NCI-H2171 treated with DMSO at 0.1 percent for 48 hours (cell line): Measurements from ENCODE around the gene RNF150.

Source experiments
- DNase-seq: peaks from one replicate; lab custom pipeline; 2025; lab: John Stamatoyannopoulos, UW

Gene RNF150

DNA sequence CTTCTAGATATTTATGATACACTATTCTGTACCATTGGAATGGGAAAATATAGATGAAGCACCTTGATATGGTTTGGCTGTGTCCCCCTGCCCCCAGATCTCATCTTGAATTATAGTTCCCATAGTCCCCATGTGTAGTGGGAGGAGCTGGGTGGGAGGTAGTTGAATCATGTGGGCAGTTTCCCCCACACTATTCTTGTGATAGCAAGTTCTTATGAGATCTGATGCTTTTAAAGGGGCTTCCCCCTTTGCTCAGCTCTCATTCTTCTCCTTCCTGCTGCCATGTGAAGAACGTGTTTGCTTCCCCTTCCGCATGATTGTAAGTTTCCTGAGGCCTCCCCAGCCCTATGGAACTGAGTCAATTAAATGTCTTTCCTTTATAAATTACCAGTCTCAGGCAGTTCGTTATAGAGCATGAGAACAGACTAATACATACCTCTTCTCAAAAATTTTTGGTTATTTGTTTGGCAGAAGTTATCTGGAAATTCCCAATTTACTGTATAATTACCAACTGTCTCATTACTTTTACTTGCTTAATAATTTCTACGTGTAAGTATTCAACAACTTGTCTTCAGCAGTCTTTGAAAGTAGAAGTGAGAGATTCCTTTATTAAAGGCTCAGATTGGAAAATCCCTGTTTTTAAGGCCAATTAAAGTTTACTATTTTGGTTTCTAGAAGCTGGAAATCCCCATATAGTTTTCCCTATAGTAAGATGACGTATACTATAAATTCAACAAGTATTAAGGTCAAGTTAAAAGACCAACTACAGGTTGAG is 152.7 kb downstream of the RNF150 start:
- DNase-seq: no peak

DNA sequence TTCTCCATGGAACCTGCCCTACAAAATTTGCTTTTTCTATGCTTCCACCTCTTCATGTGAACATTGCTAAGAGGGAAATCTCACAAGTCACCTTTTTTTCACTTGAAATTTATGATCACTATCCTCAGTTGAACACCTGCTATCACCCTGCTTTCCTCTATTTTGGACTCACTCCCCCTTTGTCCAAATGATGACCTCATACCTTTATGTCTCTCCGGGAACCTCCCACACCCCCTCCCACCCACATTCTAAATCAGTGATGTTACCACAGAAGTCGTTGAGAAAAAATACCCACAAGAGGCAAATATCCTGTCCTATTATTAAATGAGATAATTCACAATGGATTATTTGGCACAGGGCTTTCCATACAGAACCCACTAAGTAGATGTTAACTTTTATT is 156.5 kb downstream of the RNF150 start:
- no peak for DNase-seq

DNA sequence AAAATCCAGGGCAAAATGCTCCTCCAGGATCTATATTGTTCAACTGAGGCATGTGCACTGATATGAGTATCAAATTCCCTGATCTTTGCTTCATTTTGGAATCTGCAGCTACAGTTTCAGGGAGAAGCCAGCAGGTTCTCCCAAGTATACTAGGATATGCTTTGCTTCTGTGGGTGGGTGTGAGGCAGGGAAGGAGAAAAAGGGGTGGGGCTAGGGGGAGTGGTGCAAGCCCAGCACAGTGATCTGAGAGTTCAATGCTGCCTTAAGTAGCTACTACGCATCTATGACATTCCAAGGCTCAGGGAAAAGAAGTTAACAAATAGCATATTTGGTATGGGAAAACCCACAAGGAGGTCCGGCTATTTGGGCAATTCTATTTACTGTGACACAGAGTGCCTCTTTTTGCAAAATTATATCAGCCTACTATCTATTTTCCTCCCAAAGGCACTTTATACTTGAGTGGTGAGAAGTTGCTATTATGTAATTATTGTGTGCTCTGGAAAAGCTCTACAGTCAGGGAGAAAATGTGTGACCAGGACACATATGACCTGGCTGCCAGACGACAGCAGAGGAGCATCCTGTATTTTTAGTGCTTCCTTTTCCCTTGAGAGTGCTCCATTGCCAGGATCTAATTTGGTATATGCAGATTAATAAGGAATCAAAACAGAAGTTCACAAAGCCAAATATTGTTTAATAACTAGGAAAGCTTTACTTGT is 162.0 kb downstream of the RNF150 start:
- no peak for DNase-seq

DNA sequence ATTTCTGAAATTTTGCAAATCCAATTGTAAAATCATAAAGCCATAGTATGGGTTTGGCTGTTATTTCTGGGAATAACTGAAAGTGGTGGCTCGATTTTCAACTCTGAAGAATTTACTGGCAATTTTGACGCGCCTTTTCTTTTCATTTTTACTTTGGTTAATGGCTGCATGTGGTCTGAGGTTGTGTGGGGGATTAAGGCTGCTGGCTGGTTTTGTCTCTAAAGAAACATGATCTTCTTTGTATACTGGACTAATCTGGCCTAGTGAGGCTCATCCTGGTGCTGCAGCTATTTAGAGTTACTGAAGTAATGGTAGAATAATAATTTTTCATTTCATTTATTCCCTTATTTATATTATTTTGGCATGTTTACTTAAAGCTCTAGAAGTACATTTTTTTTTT is 164.0 kb downstream of the RNF150 start:
- no peak for DNase-seq

DNA sequence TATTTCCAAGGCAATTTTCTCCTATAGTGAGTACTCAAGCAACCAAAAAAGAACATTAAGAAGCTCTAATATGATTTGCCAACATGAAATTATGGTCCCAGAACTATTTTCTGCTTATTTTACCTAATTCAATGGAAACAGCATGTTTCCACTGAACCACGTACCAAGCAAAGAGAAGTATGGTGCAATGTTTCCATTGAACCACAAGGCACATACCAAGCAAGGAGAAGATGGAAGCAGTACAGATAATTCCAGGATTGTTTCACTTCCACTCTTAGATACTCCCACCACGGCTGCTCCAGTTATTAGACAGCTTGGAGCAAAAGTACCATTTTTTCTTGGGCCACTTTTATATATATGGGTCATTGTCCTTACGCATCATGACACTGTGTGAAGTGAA is 164.9 kb downstream of the RNF150 start:
- no peak for DNase-seq

DNA sequence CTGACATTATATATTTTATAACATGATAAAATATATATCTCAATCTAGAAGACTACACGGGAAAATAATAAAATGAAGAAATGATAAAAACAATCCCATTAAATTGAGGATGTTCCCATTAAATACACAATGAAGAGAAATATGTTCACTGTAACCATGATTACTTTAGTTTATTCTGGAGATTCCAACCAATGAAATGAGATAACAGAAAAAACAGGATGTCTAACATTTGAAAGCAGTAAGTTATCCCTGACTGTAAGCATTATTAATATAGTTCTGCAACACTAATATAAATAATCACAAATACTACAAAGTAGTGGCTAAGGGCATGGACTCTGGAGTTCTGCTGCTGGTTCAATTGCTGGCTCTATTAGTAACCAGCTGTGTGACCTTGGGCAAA is 169.4 kb downstream of the RNF150 start:
- no peak for DNase-seq

DNA sequence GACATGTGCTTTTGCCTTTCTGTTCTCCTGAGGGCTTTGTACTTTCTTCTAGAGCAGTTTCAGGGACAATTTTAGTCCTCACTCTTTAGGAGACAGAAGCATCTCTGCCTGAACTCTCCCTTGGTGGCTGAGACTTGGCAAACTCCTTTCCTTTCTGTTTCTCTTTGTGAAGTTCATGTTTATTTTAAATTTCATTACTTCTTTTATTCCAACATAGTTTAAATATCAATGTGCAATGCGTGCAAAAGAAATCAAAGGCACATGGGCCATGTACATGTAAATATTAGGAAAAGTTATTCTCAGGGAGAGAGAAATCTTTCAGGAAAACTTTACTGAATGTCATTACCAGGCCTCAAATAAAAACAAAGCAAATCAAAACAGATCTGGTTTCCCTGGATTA is 177.6 kb downstream of the RNF150 start:
- DNase-seq: no peak

DNA sequence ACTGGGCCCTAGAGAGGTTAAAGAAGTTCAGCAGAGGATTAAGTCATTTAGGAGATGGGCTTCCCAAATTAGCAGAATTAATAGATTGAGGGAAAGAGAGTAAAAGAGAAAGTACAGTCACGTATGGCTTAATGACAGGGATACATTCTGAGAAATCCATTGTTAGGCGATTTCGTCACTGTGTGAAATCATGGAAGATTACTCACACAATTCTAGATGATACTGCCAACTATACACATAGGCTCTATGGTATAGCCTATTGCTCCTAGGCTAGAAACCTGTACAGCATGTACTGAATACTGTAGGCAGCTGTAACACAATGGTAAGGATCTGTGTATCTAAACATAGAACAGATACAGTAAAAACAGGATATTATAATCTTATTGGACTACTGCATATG is 180.6 kb downstream of the RNF150 start:
- DNase-seq: no peak

DNA sequence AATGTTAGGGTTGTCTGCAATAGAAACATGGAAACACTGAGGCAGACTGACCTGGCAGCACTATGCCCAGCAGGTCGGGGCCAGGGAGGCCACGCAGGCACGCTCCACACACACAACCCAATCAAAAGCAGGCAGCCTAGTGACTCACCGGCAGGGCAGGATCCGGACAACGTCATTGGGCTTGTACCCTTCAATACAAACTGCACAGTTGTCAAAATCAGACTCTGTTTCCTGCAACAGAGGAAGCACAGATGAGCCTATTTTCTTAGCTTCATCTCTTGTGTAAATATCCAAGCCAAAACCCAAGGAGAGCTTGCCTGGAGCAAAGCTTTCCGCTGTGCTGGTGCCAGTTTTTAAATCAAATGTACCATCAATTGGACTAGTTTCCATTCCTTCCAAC is 185.8 kb downstream of the RNF150 start:
- no peak for DNase-seq

DNA sequence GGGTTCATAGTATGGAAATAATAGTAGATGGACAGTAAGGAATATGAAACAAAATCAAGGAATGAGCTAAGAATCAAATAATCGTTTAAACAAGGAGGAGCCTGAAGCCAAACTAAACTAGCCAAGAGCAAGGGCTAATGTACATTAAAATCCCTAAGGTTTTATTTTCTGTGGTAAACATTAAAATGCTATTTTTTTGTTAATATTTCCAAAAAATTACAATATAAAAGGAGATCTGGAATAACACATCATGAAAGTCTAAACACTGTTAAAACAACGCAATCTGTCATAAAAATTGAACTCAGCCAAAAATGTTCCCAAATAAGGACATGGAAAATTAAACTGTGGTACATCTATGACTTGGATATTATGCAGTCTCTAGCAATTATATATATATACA is 188.2 kb downstream of the RNF150 start:
- DNase-seq: no peak

DNA sequence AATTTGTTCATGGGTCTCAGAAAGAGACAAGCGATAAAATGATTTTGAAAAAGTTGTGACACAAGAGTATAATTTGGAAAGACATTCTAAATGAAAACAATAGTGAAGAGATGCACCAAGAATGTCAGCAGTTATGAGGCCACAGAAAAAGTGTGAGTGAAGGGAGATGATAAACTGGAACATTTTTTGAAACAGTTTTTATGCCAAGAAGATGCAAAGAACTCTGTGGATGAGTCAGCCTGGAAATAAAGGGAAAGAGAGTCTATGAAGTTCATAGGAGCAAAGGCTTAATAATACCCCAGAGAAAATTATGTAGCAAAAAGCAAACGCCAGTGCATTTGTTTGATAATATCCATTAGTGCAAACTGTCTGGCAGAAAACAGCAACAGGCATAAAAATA is 188.7 kb downstream of the RNF150 start:
- no peak for DNase-seq

DNA sequence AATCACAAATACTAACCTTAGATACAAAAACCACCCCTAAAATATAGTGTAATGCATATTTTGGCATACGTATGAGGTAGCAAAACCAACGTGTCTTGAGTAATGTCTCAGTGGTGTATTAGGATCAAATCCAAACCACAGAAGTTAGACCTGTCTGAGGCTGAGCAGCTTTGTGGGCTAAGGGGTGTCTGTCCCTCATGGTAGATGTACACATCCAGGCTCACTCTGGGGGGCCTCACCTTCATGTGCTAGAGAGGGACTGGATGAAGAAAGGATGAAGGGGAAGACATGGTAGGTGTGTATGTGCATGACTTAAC is 189.1 kb downstream of the RNF150 start:
- DNase-seq: no peak

DNA sequence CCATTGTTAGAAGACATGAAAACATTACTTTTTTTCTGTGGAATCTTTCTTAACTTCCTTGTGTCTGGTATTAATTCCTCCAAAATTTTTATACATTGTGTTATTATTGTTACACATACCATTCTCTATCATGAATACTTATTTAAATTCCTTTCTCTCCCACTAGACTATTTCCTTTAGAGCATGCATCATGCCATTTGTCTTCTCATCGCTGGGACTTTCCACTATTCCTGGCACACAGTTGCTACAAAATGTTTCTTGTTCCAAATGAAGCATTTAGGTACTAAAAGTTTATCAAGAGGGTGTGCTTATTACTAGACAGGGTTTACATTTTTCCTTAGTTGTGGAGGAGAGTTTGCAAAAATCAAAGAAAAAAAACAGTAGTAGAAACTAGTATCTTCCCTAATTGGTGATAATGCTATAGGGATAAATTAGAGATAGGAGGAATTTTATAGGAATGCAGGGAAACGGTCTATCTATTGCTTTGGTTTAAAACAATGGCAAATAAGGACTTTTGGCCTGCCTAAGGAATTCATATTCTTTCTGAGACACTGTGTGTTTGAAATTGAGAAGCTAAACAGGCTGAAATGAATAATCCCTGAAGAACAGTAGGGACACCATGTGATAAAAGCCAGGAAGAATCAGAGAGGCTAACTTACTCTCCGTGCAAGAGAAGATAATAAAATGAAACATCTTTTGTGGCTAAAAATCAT is 189.6 kb downstream of the RNF150 start:
- DNase-seq: no peak

DNA sequence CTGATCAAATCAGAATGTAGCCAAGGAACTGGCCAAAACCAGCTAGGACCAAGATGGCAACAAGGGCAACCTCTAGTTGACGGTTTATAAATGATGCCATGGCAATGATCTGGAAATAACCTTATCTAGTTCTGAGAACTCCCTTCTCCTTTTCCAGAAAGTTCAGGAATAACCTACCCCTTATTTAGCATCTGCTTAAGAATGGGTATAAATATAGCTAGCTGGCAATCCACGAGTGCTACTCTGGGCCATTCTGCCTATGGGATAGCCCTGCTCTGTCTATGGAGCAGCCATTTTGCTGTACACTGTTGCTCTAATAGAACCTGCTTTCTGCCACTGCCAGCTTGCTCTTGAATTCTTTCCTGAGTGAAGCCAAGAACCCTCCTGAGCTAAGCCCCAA is 192.7 kb downstream of the RNF150 start:
- DNase-seq: no peak

DNA sequence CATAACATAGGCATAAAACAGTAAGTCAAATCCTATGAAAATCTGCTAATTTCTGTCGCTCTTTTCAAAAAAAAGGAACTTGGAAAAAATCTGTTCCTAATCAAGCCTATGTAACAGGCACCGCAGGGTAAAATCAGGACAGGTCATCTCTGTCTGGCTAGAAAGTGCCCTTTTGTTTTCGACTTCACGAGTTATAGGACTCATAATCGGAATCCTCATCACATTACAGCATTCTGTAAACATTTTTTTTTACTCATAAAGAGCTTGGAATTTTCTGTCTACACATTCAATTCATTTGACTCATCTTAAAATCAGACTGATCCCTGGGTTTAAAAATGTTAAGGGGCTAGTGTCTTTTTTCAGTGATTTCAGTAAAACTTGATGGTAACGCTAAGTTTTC is 195.4 kb downstream of the RNF150 start:
- DNase-seq: no peak

DNA sequence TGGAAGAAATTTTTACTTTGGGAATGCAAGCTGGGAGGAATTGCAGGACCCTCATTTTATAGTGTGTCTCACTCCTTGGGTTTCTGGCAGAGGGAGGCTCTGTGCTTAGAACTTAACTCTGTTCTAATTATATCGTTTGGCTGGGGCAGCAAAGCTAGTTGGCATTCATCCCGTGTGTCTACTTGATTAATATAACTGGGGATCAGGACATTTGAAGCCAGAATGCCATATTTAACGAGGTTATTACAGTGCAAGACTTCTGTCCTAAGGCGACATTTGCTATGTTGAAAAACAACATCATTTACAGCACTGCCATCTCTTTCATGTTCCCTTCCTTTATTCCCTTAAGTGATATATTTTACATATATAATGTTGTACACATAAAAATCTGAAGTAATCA is 198.0 kb downstream of the RNF150 start:
- DNase-seq: peak; percentile 79

DNA sequence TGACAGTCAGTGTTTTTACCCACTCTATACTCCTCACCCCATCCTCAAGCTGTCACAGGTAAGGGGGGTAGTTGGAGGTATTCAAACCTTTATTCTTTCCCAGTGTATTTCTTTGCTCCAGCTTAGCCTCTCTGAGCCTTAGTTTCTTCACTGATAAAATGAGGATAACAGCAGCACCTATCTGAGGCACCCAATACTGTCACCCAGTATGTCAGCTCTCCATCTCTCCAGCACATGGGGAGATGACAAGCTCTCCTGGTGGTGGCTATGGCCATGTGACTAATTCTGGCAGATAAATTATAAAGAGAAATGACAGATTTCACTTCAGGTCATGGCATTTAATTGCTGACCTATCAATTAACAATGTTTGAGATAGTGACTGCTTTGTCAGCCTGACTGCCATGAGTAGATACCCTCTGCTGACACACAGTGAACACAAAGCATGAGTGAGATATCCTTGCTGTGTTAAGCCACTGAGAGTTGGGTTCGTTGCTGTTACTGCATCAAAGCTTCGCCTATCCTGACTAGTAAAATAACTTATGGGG is 200.7 kb downstream of the RNF150 start:
- DNase-seq: no peak

DNA sequence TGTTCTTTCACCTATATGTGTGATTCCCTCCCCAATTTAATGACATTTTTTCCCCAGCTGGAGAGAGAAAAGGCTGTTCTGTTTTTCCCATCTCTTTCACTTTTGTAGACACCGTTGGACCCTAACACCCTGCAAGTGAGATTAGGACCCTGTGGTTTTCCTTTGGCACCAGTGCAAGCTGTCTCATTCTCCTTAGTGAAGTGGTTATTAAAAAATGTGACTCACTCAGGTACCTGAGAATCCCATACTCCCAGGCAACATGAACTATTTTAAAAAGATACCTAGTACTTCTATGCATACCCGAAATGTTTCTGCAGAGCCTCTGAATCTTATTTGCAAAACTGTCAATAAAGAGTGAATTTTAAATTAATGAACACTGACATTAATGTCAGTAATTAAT is 201.4 kb downstream of the RNF150 start:
- no peak for DNase-seq

DNA sequence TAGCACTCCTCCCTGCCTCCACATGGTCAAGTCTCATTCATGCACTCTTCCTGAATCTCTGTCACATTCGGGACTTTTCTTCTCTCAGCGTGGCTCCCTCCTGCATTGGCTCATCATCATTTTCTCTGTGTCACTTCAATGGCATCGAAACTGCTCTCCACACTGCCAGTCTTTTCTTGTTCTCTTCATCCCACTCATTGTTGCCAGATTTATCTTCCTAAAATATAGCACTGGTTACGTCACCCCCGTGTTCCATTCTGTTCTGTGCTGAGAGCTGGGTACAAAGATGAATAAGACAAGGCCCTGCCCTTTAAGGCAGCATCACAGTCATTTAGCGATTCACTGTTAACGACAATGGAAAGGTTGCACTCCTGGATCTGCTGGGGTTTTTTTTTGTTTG is 202.7 kb downstream of the RNF150 start:
- no peak for DNase-seq

DNA sequence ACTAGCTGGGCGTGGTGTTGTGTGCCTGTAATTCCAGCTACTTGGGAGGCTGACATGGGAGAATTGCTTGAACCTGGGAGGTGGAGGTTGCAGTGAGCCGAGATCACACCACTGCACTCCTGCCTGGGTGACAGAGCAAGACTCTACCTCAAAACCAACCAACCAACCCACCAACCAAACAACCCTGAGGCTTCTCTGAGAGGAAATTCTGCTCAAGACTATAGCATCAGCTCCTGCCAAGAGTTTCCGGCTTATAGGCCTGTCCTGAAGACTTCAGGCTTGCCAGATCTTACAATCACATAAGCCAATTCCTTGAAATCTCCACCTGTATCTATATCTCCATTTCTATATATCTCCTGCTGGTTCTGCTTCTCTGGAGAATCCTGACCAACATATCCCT is 203.3 kb downstream of the RNF150 start:
- DNase-seq: no peak

DNA sequence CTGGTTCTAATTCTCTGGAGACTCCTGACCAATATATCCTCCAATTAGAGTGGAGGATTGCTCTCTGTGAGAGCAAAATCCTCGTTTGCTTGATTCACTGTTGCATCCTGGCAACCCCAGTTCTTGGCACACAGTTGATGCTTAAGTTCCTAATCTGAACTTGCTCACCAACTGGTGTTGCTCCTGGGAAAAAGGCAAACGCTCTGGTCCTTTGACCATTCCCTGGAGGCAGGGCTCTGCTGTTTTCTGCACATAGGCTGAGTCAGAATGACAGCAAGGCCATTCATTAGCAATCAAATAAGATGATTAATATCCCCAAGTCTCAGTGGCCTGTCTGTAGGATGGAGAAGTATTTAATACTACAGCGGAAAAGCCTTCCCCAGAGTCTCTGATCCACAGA is 204.4 kb downstream of the RNF150 start:
- DNase-seq: no peak

DNA sequence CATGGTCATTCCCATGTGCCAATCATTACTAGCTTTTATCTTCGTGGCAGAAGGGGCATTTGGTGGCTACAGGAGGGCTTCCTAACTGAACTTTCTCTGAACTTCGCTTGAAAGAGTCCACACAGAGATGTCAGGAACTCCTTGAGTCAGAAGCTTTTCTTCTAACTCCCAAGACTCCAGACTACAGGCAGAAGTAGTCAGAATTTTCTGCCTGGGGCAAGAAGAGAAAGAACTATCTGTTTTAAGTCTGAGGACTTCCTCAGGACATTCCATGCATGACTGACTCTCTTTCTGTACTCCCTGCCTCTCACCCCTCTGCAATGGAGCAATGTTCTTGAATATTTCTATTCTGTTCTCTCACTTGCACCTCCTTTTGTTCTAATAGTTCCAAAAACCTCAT is 206.6 kb downstream of the RNF150 start:
- no peak for DNase-seq

DNA sequence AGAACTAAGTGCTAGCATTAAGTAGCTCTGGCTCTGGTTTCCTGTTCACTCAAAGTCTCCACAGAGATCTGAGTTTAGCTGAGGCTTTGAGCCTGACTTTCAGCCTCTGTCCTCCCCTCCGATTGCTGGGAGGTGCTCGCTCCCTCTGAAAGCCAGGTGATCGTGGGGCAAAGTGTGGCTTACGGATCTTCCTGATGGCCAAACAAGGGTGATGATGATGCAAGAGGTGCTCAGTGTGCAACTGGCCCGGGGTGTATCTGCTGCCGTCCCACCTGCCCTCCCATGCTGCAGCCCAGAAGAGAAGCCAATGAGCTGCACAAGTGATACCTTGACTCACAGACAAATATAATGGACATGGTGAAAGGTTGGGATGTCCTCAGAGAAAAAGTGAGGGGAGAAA is 207.9 kb downstream of the RNF150 start:
- no peak for DNase-seq
